HEK293 (cell line): ENCODE results near the gene TCEA2.

Experiments used
- GLIS2 ChIP-seq: fragments of 450-650 bp; formaldehyde crosslinking; IDR thresholded peaks from 2 replicates; pipeline ENCODE4 v1.5.1; 2016; ENCODE audit warnings: missing biosample characterization, missing genetic modification characterization
- OVOL3 ChIP-seq: fragments of 450-650 bp; formaldehyde crosslinking; IDR thresholded peaks from 2 replicates; pipeline ENCODE4 v1.5.1; 2016; ENCODE audit warnings: missing biosample characterization, missing genetic modification characterization
- PRDM1 ChIP-seq: fragments of 450-650 bp; formaldehyde crosslinking; IDR thresholded peaks from 2 replicates; pipeline ENCODE4; 2016; ENCODE audit warnings: missing biosample characterization, missing genetic modification characterization
- WT1 ChIP-seq: fragments of 450-650 bp; formaldehyde crosslinking; IDR thresholded peaks from 2 replicates; pipeline ENCODE4 v1.5.1; 2016; ENCODE audit warnings: missing biosample characterization, missing genetic modification characterization
- ZBTB8A ChIP-seq: fragments of 450-650 bp; formaldehyde crosslinking; IDR thresholded peaks from 2 replicates; pipeline ENCODE4 v1.5.1; 2016; ENCODE audit warnings: missing biosample characterization, missing genetic modification characterization
- ZIC2 ChIP-seq: fragments of 450-650 bp; formaldehyde crosslinking; IDR thresholded peaks from 2 replicates; pipeline ENCODE4 v1.5.1; 2016; ENCODE audit warnings: missing biosample characterization, missing genetic modification characterization
- ZNF114 ChIP-seq: fragments of 450-650 bp; formaldehyde crosslinking; IDR thresholded peaks from 2 replicates; pipeline ENCODE4 v1.5.0; 2017; ENCODE audit warnings: missing biosample characterization, missing genetic modification characterization
- ZNF169 ChIP-seq: fragments of 450-650 bp; formaldehyde crosslinking; IDR thresholded peaks from 2 replicates; pipeline ENCODE4 v1.5.1; 2016; ENCODE audit warnings: missing biosample characterization, missing genetic modification characterization
- ZNF394 ChIP-seq: fragments of 450-650 bp; formaldehyde crosslinking; IDR thresholded peaks from 2 replicates; pipeline ENCODE4 v1.5.1; 2016; ENCODE audit warnings: missing biosample characterization, missing genetic modification characterization, mild to moderate bottlenecking, moderate library complexity, borderline replicate concordance
- ZNF529 ChIP-seq: fragments of 450-650 bp; formaldehyde crosslinking; IDR thresholded peaks from 2 replicates; pipeline ENCODE4 v1.5.1; 2017; ENCODE audit warnings: missing genetic modification characterization, missing biosample characterization; ENCODE audit not compliant: insufficient replicate concordance
- ZNF544 ChIP-seq: fragments of 450-650 bp; formaldehyde crosslinking; IDR thresholded peaks from 2 replicates; pipeline ENCODE4 v1.5.0; 2017; ENCODE audit warnings: missing biosample characterization, missing genetic modification characterization
- ZNF610 ChIP-seq: fragments of 450-650 bp; formaldehyde crosslinking; IDR thresholded peaks from 2 replicates; pipeline ENCODE4 v1.5.1; 2016; ENCODE audit warnings: missing biosample characterization, missing genetic modification characterization, borderline replicate concordance
- ZNF623 ChIP-seq: fragments of 450-650 bp; formaldehyde crosslinking; IDR thresholded peaks from 2 replicates; pipeline ENCODE4 v1.5.1; 2016; ENCODE audit warnings: missing biosample characterization, missing genetic modification characterization
- ZNF629 ChIP-seq: fragments of 450-650 bp; formaldehyde crosslinking; IDR thresholded peaks from 2 replicates; pipeline ENCODE4 v1.5.1; 2017; ENCODE audit warnings: missing biosample characterization, missing genetic modification characterization
- ZXDB ChIP-seq: fragments of 450-650 bp; formaldehyde crosslinking; IDR thresholded peaks from 2 replicates; pipeline ENCODE4 v1.5.1; 2016; ENCODE audit warnings: missing biosample characterization, missing genetic modification characterization
- TF ChIP-seq, protein P1 (sequence below): fragments of 450-650 bp; formaldehyde crosslinking; IDR thresholded peaks from 2 replicates; pipeline ENCODE4 v1.5.1; 2016; ENCODE audit warnings: missing biosample characterization, missing genetic modification characterization
- TF ChIP-seq, protein P2 (sequence below): fragments of 450-650 bp; formaldehyde crosslinking; optimal IDR thresholded peaks from 2 replicates; pipeline ENCODE3; 2016; ENCODE audit warnings: missing biosample characterization, mild to moderate bottlenecking, missing genetic modification characterization
- TF ChIP-seq, protein P3 (sequence below): fragments of 450-650 bp; formaldehyde crosslinking; IDR thresholded peaks from 2 replicates; pipeline ENCODE4 v1.5.1; 2016; ENCODE audit warnings: missing biosample characterization, missing genetic modification characterization
- TF ChIP-seq, protein P4 (sequence below): fragments of 450-650 bp; formaldehyde crosslinking; IDR thresholded peaks from 2 replicates; pipeline ENCODE4 v1.5.1; 2017; ENCODE audit warnings: missing biosample characterization, missing genetic modification characterization

The TCEA2 gene

DNA sequence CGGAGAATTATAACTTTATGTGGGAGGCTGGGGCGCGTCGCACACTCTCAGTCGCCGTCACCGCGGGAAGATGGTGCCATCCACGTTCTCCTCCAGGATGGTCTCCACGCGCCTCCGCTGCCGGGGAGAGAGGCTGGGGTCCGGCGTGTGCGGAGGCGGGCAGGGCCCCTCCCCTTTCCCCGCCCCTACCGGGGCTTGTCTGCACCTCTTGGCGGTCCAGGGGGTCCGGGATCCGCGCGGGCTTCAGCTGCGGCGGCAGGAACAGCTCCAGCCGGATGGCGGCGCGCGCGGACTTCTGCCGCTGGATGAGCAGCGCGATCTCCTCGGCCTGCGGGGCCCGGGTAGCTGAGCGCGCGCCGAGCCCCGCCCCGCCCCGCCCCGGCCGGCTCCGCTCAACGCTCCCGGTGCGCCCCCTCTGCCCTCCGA lies 20.4 kb downstream of the TCEA2 start (continued):
- TF ChIP-seq, protein P1, sequence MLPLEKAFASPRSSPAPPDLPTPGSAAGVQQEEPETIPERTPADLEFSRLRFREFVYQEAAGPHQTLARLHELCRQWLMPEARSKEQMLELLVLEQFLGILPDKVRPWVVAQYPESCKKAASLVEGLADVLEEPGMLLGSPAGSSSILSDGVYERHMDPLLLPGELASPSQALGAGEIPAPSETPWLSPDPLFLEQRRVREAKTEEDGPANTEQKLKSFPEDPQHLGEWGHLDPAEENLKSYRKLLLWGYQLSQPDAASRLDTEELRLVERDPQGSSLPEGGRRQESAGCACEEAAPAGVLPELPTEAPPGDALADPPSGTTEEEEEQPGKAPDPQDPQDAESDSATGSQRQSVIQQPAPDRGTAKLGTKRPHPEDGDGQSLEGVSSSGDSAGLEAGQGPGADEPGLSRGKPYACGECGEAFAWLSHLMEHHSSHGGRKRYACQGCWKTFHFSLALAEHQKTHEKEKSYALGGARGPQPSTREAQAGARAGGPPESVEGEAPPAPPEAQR (tag by site-specific recombination) = no peak
- TF ChIP-seq ZNF610 (tag by site-specific recombination) (no peak), ZNF623 (no peak), OVOL3 (tag by site-specific recombination) (no peak), ZNF169 (no peak), WT1 (0 out of 2 replicates have a peak, but pooled peaks have one; percentile 25), ZNF544 (tag by site-specific recombination) (no peak), ZNF529 (tag by site-specific recombination) (no peak), PRDM1 (tag by site-specific recombination) (no peak), GLIS2 (tag by site-specific recombination) (peak; percentile 82), ZBTB8A (peak; percentile 49), ZNF629 (tag by site-specific recombination) (no peak), ZXDB (tag by site-specific recombination) (peak; percentile 39; the same call in 1 of the 2 replicates), ZNF394 (tag by site-specific recombination) (no peak; the same call in 1 of the 2 replicates), ZIC2 (tag by site-specific recombination) (peak; percentile 47; the same call in 1 of the 2 replicates), ZNF114 (no peak)
- TF ChIP-seq, protein P2, sequence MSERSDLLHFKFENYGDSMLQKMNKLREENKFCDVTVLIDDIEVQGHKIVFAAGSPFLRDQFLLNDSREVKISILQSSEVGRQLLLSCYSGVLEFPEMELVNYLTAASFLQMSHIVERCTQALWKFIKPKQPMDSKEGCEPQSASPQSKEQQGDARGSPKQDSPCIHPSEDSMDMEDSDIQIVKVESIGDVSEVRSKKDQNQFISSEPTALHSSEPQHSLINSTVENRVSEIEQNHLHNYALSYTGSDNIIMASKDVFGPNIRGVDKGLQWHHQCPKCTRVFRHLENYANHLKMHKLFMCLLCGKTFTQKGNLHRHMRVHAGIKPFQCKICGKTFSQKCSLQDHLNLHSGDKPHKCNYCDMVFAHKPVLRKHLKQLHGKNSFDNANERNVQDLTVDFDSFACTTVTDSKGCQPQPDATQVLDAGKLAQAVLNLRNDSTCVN (tag by site-specific recombination) = peak; percentile 81
- TF ChIP-seq, protein P3, sequence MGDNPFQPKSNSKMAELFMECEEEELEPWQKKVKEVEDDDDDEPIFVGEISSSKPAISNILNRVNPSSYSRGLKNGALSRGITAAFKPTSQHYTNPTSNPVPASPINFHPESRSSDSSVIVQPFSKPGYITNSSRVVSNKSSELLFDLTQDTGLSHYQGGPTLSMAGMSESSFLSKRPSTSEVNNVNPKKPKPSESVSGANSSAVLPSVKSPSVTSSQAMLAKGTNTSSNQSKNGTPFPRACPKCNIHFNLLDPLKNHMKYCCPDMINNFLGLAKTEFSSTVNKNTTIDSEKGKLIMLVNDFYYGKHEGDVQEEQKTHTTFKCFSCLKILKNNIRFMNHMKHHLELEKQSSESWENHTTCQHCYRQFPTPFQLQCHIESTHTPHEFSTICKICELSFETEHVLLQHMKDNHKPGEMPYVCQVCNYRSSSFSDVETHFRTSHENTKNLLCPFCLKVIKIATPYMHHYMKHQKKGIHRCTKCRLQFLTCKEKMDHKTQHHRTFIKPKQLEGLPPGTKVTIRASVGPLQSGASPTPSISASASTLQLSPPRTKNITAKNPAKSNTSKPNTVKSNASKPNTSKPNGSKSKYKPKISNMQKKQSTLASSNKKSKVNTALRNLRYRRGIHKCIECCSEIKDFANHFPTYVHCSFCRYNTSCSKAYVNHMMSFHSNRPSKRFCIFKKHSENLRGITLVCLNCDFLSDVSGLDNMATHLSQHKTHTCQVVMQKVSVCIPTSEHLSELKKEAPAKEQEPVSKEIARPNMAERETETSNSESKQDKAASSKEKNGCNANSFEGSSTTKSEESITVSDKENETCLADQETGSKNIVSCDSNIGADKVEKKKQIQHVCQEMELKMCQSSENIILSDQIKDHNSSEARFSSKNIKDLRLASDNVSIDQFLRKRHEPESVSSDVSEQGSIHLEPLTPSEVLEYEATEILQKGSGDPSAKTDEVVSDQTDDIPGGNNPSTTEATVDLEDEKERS = no peak
- TF ChIP-seq, protein P4, sequence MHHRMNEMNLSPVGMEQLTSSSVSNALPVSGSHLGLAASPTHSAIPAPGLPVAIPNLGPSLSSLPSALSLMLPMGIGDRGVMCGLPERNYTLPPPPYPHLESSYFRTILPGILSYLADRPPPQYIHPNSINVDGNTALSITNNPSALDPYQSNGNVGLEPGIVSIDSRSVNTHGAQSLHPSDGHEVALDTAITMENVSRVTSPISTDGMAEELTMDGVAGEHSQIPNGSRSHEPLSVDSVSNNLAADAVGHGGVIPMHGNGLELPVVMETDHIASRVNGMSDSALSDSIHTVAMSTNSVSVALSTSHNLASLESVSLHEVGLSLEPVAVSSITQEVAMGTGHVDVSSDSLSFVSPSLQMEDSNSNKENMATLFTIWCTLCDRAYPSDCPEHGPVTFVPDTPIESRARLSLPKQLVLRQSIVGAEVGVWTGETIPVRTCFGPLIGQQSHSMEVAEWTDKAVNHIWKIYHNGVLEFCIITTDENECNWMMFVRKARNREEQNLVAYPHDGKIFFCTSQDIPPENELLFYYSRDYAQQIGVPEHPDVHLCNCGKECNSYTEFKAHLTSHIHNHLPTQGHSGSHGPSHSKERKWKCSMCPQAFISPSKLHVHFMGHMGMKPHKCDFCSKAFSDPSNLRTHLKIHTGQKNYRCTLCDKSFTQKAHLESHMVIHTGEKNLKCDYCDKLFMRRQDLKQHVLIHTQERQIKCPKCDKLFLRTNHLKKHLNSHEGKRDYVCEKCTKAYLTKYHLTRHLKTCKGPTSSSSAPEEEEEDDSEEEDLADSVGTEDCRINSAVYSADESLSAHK (tag by site-specific recombination) = 0 out of 2 replicates have a peak, but pooled peaks have one; percentile 40
- TF ChIP-seq, all 188 proteins: peak for 32
